ENCODE data around the gene SBK2. TPM values are rescaled to one million over a fixed set of nuclear protein-coding genes. Genes with fewer than 3 reads are reported as not detected.

SBK2 gene
- total and polyA plus RNA-seq, 9 of the 15 experiments (the other 6 are each of a cell fraction or from before 2014, with no cell fraction given): not detected

DNA sequence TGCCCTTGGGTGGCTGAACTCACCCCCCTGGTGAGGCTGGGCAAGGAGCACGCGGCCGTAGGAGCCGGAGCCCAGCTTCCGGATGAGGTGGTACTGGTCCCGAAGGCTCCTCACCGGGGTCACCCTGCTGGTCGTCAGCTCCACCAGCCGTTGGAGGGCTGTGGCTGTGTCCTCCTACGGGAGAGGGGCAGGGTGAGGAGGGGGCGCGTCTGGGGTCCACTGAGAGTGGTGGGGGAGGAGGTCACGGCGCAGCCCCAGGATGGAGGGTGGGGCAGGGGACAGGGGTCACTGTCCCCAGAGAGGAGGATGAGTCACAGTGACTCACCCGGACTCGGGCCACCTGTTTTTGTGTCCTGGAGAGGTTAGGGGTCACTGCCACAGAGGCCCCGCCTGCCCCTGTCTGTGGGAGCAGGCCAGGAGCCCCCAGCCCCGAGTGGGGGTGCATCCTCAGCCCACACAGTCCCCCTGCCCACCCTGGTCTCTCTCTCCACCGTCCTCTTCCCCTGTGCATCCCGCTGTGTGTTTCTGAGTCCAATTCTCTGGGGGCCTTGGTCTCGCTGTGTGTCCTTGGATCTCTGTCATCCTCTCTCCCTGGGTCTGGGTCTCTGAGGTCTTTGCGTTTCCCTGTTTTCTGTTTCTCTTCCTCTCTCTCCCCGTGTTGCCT lies 8.0 kb upstream of the SBK2 start (continued):
- TF ChIP-seq TCF3 (CRISPR knock-in tag; IDR thresholded peaks at IDR 0.05) (peak; percentile 52; the same call in 1 of the 2 replicates), NCOR1 (IDR thresholded peaks at IDR 0.05) (peak; percentile 50), NRF1 (conservative IDR thresholded peaks at IDR 0.05 in 1 of 2, IDR thresholded peaks at IDR 0.05 in 1 of 2) (peak; percentile 23 to 30; a peak in 1 of 4 replicates), SRSF7 (optimal IDR thresholded peaks at IDR 0.05; ENCODE audit: low read depth, low read length) (no peak), KDM1A (IDR thresholded peaks at IDR 0.05) (peak; percentile 63 to 66; a peak in 2 of 4 replicates), GATAD2B (IDR thresholded peaks at IDR 0.05; ENCODE audit: borderline replicate concordance) (0 out of 2 replicates have a peak, but pooled peaks have one; percentile 68), CBFA2T2 (conservative IDR thresholded peaks at IDR 0.05) (peak; percentile 62), JUN (IDR thresholded peaks at IDR 0.05; ENCODE audit: borderline replicate concordance, low read depth, low read length) (peak; percentile 98), JUN (CRISPR knock-in tag; IDR thresholded peaks at IDR 0.05; ENCODE audit: borderline replicate concordance) (0 out of 2 replicates have a peak, but pooled peaks have one; percentile 46), HDGF (IDR thresholded peaks at IDR 0.05) (0 out of 2 replicates have a peak, but pooled peaks have one; percentile 19), LEF1 (IDR thresholded peaks at IDR 0.05) (peak; percentile 49; the same call in 1 of the 2 replicates), JUND (IDR thresholded peaks at IDR 0.05; ENCODE audit: borderline replicate concordance, low read depth, low read length) (peak; percentile 98), JUND (tag; IDR thresholded peaks at IDR 0.05; ENCODE audit: borderline replicate concordance, low read depth, low read length) (peak; percentile 94; the same call in 2 of the 3 replicates)
- TF ChIP-seq, protein P1, sequence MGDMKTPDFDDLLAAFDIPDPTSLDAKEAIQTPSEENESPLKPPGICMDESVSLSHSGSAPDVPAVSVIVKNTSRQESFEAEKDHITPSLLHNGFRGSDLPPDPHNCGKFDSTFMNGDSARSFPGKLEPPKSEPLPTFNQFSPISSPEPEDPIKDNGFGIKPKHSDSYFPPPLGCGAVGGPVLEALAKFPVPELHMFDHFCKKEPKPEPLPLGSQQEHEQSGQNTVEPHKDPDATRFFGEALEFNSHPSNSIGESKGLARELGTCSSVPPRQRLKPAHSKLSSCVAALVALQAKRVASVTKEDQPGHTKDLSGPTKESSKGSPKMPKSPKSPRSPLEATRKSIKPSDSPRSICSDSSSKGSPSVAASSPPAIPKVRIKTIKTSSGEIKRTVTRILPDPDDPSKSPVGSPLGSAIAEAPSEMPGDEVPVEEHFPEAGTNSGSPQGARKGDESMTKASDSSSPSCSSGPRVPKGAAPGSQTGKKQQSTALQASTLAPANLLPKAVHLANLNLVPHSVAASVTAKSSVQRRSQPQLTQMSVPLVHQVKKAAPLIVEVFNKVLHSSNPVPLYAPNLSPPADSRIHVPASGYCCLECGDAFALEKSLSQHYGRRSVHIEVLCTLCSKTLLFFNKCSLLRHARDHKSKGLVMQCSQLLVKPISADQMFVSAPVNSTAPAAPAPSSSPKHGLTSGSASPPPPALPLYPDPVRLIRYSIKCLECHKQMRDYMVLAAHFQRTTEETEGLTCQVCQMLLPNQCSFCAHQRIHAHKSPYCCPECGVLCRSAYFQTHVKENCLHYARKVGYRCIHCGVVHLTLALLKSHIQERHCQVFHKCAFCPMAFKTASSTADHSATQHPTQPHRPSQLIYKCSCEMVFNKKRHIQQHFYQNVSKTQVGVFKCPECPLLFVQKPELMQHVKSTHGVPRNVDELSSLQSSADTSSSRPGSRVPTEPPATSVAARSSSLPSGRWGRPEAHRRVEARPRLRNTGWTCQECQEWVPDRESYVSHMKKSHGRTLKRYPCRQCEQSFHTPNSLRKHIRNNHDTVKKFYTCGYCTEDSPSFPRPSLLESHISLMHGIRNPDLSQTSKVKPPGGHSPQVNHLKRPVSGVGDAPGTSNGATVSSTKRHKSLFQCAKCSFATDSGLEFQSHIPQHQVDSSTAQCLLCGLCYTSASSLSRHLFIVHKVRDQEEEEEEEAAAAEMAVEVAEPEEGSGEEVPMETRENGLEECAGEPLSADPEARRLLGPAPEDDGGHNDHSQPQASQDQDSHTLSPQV (IDR thresholded peaks at IDR 0.05): peak; percentile 90
